T-helper 1 cell treated with Interleukin-12 subunit alpha and Interleukin-12 subunit beta and Interleukin-4 antibody, amounts not matched to agents 30 ng/mL and 1 ng/mL, for 36 hours (primary cell): ENCODE results near the gene PSPN. TPM values are rescaled to one million over a fixed set of nuclear protein-coding genes. Genes with fewer than 3 reads are reported as not detected.
"Not testable (repeated sequence)": the region's sequence is repeated elsewhere in the genome, so short reads cannot be mapped to it uniquely, and the experiment has no call there.

ENCODE experiments used
- intact Hi-C: fragments of 100-400 bp; cut with micrococcal nuclease; formaldehyde crosslinking; loops from one replicate; pipeline ENCODE4 v1.15.1; 2024
- total RNA-seq: library from RNA; stranded (reverse); gene quantifications from 2 replicates; pipeline ENCODE4 v1.2.3, GENCODE V29; 2022

Gene PSPN
- total RNA-seq, 1 donor from 2014 or later: 1.8 TPM

GRCh38 chr19:6402837-6403608, 27.3 kb upstream of the PSPN start:
- intact Hi-C loops: no loop called here

DNA sequence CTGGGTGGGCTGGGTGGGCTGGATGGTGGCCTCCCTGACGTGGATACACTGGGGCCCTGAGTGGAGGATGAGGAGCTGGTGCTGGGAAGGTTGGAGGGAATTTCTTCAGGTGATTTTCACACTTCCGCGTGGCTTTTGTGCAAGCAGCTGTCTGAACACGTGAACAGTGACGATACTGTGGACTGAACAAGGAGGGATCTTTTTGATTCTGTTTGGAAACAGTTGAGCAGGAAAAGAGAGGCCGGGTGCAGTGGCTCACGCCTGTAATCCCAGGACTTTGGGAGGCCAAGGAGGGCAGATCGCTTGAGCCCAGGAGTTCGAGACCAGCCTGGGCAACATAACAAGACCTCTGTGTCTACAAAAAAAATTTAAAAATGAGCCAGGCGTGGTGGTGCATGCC, 26.3 kb upstream of the PSPN start:
- intact Hi-C loops: no loop called here

DNA sequence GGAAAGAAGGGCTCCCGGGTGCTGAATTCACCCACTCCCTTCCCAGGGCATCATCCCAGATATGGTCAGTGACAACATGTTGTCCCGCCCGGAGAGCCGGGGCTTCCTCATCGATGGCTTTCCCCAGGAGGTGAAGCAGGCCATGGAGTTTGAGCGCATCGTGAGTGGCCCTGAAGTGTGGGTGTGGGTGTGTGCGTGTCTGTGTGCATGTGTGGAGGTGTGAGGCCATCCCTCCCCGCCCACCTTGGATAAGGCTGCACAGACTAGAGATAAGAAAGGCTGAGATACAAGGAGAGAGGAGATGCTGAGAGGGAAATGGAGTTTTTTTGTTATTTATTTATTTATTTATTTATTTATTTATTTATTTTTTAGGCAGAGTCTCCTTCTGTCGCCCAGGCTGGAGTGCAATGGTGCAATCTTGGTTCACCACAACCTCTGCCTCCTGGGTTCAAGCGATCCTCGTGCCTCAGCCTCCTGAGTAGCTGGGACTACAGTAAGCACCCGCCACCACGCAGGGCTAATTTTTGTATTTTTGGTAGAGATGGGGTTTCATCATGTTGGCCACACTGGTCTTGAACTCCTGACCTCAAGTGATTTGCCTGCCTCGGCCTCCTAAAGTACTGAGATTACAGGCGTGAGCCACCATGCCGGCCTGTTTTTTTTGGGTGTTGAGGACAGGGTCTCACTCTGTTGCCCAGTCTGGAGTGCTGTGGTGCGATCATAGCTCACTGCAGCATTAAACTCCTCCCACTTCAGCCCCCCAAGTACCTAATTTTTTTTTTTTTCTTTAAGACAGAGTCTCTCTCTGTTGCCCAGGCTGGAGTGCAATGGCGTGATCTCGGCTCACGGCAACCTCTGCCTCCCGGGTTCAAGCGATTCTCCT, 24.6 kb upstream of the PSPN start:
- intact Hi-C loops: not testable (repeated sequence)

DNA sequence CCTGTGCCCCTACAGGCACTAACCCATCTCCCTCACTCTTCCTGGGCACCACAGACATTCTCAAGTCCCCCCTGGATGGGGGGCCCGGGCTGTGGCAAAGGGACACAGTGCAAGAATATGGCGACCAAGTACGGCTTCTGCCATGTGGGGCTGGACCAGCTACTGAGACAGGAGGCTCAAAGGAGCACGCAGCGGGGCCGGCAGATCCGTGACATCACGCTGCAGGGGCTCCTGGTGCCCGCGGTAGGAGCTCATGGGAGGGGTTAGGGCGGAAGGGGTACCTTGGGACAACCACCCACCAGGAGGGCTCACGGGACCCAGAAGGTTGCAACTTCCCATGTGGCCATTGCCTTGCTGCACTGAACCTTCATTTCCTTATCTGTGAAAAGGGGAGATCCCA, 20.6 kb upstream of the PSPN start:
- intact Hi-C loops: no loop called here

DNA sequence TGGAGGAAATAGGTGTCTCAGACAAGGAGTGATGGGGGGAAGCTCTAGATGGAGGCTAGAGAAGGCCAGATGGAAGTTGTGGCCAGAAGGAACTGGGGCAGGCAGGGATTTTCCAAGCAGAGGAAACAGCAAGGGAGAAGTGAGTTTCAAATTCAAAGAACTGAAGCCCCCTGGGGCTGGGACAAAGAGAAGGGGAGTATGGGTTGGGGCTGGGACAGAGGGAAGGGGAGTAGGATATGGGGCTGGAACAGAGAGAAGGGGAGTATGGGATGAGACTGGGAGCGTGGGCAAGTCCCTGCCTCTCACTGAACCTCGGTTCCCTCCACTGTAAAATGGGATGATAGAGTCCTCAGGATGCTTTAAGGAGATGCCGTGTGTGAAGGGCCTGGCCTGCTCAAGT, 19.1 kb upstream of the PSPN start:
- intact Hi-C loops: loop anchor here (5.0 kb wide), 1 partner anchor 342 kb away; the partner anchor contains the start of genes GPR108 and TRIP10

GRCh38 chr19:6393983-6394412, 18.3 kb upstream of the PSPN start:
- intact Hi-C loops: loop anchor here (1.0 to 5.0 kb wide), 6 partner anchors 21 to 490 kb away; partner anchors contain the start of genes CLPP, GPR108, TRIP10 and VMAC

GRCh38 chr19:6393074-6393982, 17.6 kb upstream of the PSPN start, which contains the start of gene GTF2F1:
Gene GTF2F1 (minus strand): TSS chr19:6393164. CDS start chr19:6392995, 169 bp downstream.
- intact Hi-C loops: loop anchor here (1.0 to 5.0 kb wide), 6 partner anchors 20 to 489 kb away; partner anchors contain the start of genes CLPP, GPR108, TRIP10 and VMAC

DNA sequence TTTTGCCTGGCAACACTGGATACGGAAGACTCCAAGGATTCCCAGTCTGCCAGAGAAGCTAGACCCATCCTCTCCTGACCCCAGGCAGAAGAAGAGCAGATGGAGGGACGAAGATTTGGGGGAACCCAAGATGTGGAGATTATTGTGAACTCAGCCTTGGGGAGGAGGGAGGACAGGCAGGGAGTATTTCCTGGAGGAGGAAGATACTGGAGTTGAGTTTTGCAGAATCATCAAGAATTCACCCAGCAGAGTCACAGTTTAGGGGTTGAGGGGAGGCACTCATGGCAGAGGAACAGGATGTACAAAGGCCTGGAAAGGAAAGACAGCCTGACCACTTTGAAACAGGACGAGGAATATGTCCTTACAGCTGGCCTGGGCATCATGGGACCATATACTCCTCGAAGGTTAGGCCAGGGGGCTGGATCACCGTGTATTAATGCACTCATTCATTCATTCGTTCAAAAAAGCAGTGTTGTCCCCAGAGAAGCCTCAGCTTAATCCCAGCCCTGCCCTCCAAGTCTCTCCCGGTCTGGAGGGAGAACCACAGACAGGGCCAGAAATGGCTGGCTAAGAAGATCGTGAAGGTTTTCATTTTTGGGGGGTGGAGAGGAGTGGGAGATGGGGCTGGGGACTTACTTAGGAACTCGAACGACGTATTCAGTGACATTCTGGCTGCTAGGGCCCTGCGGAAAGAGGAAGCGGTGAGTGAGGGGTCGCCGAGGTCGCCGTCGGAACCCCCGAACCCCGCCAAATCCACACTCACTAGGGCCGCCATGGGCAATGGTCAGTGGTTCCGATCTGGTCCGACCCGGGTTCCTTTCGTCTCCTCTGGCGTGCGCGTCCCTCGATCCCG, 16.7 kb upstream of the PSPN start:
- intact Hi-C loops: loop anchor here (1.0 to 5.0 kb wide), 6 partner anchors 19 to 488 kb away; partner anchors contain the start of genes CLPP, GPR108, TRIP10 and VMAC

- intact Hi-C loops: no loop called here
Measured at GRCh38 chr19:6387372-6387771, 11.6 kb upstream of the PSPN start.

DNA sequence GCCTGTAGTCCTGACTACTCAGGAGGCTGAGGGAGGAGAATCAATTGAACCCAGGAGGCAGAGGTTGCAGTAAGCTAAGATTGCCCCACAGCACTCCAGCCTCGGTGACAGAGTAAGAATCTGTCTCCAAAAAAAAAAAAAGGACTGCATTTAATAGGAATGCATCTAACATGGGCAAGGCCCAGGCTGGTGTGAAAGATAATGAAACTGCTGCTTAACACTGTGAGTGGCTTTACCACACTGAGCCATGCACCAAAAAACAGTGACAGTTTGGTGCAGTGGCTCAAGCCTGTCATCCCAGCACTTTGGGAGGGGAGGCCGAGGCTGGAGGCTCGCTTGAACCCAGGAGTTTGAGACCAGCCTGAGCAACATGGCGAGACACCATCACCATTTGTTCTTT, 8.6 kb upstream of the PSPN start:
- intact Hi-C loops: no loop called here

- intact Hi-C loops: no loop called here
Measured at GRCh38 chr19:6383188-6383587, 7.5 kb upstream of the PSPN start.

GRCh38 chr19:6381030-6381750, 5.5 kb upstream of the PSPN start:
- intact Hi-C loops: no loop called here

- intact Hi-C loops: no loop called here
Measured at GRCh38 chr19:6379744-6380143, 4.0 kb upstream of the PSPN start.

- intact Hi-C loops: no loop called here
Measured at GRCh38 chr19:6378486-6378885, 2.8 kb upstream of the PSPN start.

GRCh38 chr19:6378041-6378440, 2.3 kb upstream of the PSPN start:
- intact Hi-C loops: no loop called here

DNA sequence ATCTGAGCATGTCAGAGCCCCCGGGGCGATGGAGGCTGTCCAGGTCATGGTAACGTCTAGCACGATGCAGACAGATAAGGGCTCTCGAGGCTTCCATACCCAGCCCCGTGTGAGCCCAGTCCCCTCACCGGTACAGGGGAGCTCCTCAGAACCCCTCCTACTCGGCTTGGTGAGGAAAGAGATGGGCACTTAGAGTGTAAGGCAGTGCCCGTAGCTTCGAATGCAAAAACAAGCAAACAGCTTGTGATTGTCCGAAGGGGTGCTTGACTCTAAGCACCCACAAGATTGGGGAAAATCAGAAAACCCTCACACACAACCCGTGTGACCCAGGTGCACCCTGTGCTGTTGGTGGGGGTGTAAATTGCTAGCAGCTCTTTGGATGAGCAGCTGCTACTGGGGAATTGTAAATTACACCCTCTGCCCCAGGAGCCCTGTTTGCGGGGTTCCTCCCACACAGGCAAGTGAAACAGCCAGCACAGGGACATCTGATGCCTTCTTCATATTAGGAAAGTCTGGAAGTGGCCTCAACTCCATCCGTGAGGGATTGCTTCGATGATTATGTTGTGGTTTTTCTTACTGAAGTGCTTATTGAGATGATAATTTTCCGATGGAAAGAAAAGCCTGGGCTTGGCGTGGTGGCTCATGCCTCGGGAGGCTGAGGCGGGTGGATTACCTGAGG, 918 bp upstream of the PSPN start:
- intact Hi-C loops: no loop called here

GRCh38 chr19:6374711-6375410, 872 bp downstream of the PSPN start:
- intact Hi-C loops: loop anchor here (5.0 kb wide), 2 partner anchors 1547 to 1973 kb away; partner anchors contain the start of genes CHAF1A, SH3GL1 and SNAPC2
